ENCODE results near the gene THOC5. TPM values are rescaled to one million over a fixed set of nuclear protein-coding genes. Genes with fewer than 3 reads are reported as not detected.
A peak's percentile ranks its signal among the peaks of the same experiment; 100 is the strongest.

The THOC5 gene
- total RNA-seq, 1 experiment from 2014 or later = 80.6 TPM

DNA sequence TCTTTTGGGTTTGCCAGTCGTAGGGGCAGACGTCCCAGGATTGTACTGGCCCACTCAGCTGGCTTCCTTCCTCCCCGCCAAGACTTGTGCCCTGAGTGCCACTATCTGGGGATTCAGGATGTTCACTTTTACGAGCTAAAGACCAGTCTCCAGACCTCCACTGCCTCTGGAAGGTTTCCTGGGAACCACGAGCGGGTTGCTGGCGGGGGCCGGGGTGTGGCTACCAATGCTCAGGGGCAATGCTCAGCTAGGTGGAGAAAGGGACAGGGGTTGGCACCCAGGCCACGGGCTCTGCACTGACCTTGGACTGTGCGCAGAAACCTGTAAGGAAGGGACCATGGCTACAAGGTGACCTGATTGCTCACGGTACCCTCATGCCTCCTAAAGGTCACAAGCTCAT lies 71.3 kb downstream of the THOC5 start:
- TF ChIP-seq SP1 (IDR thresholded peaks at IDR 0.05; ENCODE audit: low read depth) (no peak), EZH2 (IDR thresholded peaks at IDR 0.05) (no peak), FOSL1 (IDR thresholded peaks at IDR 0.05; ENCODE audit: low read depth) (no peak), ZNF274 (IDR thresholded peaks at IDR 0.05; ENCODE audit: low read depth, low read length) (no peak), SIN3A (IDR thresholded peaks at IDR 0.05; ENCODE audit: low read depth) (no peak), ZFX (IDR thresholded peaks at IDR 0.05) (no peak), CBX3 (IDR thresholded peaks at IDR 0.05; ENCODE audit: low read depth) (no peak)
- TF ChIP-seq, protein P1, sequence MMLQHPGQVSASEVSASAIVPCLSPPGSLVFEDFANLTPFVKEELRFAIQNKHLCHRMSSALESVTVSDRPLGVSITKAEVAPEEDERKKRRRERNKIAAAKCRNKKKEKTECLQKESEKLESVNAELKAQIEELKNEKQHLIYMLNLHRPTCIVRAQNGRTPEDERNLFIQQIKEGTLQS (IDR thresholded peaks at IDR 0.05) = no peak
- no TSS peak for BruUV-seq (replicated peaks)
- no peaks in the 10 kb centered on the region for H4K20me1 ChIP-seq (ENCODE audit: insufficient read depth)
- no peak overlapping the region for H3K4me2 ChIP-seq (ENCODE audit: low read length)
- no peak overlapping the region for H3K27ac ChIP-seq (ENCODE audit: low read depth, low read length)
- no peak for DNase-seq (ENCODE audit: low read depth, low spot score)
- intact Hi-C loops (cut with micrococcal nuclease) = no loop called here
- POLR2A ChIA-PET = no interaction called here
- RAD21 ChIA-PET (ENCODE audit: low non-redundant PET in 1 of 2, low total read pairs in 2 of 2, uncharacterized antibody in 2 of 2, unreplicated experiment in 2 of 2) = no interaction called here
- no peak overlapping the region for H3K4me3 ChIP-seq (replicated peaks in 1 of 2; ENCODE audit: low read depth in 1 of 2, low read length in 2 of 2)
- peaks cover 0 to 13% of the 10 kb centered on the region in 2 experiments; a peak in 2 of 4 replicates for H3K4me1 ChIP-seq (ENCODE audit: control insufficient read depth in 1 of 2, insufficient read depth in 2 of 2, low read length in 2 of 2)
- no peaks in the 10 kb centered on the region for H3K79me2 ChIP-seq (ENCODE audit: insufficient read depth, low read length)
- no peaks in the 10 kb centered on the region for H3K9me2 ChIP-seq (ENCODE audit: insufficient read depth)
- H2AFZ ChIP-seq (ENCODE audit: low read depth, low read length, poor library complexity, severe bottlenecking) = no peak overlapping the region
- H3K9ac ChIP-seq (ENCODE audit: low read length) = no peak overlapping the region
- CTCF ChIA-PET = interaction anchor here (1.4 to 1.8 kb wide), 2 partner anchors 10 to 12 kb away, joined by 3 to 7 read pairs; no protein-coding TSS in a partner anchor
- no peaks in the 10 kb centered on the region; the same call in 1 of the 2 replicates for H3K27me3 ChIP-seq (ENCODE audit: insufficient read depth, low read length)
- no peaks in the 10 kb centered on the region for H3K9me3 ChIP-seq (ENCODE audit: control insufficient read depth in 1 of 2, insufficient read depth in 1 of 2, low read depth in 1 of 2, low read length in 2 of 2)
- no peak for ATAC-seq
- H3K36me3 ChIP-seq (ENCODE audit: control insufficient read depth in 1 of 2, insufficient read depth in 2 of 2, low read length in 2 of 2) = no peaks in the 10 kb centered on the region

DNA sequence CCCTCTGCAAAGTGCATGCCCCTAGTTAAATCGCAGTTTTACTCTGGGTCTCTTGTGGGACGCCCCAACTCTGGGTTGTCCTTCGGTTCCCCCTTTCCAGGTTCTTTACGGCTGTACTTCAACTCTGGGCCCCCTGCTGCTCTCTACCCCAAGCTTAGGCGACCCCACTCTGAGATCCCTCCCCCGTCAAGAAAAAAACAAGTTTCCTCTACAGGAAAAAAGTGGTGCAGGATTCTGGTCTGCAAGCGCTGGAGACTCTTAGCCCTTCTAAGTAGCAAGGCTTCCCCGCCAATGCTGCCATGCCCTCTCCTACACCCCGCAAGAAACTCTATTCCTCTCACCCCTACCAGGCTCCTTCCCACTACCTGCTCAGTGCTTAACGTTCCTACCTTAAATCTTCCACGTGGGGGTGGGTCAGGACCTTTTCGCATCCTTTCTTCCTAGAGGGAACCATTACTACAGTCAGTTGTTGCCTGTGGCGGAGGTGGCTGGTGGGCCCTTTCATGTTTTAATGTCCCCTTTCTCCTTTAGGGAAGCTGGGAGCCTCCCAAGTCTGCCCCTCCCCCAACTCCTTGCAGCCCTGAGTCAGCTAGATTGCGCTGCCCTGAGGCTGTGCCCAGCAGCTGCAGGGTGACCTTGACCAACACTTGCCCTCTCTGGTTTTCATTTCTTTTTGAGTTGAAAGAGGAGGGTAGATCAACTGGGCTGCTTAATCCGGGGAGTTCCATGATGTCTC lies 72.1 kb downstream of the THOC5 start:
- H2AFZ ChIP-seq (ENCODE audit: low read depth, low read length, poor library complexity, severe bottlenecking) = no peak overlapping the region
- H3K27me3 ChIP-seq (ENCODE audit: insufficient read depth, low read length) = no peaks in the 10 kb centered on the region; the same call in 1 of the 2 replicates
- peaks cover 0 to 13% of the 10 kb centered on the region in 2 experiments; a peak in 2 of 4 replicates for H3K4me1 ChIP-seq (ENCODE audit: control insufficient read depth in 1 of 2, insufficient read depth in 2 of 2, low read length in 2 of 2)
- H3K9me3 ChIP-seq (ENCODE audit: control insufficient read depth in 1 of 2, insufficient read depth in 1 of 2, low read depth in 1 of 2, low read length in 2 of 2) = no peaks in the 10 kb centered on the region
- DNase-seq (ENCODE audit: low read depth, low spot score) (no peak), ATAC-seq (no peak)
- no peak overlapping the region for H3K9ac ChIP-seq (ENCODE audit: low read length)
- ChIA-PET POLR2A (no interaction called here), CTCF (interaction anchor here (1.4 to 1.8 kb wide), 2 partner anchors 9 to 11 kb away, joined by 3 to 7 read pairs; no protein-coding TSS in a partner anchor), RAD21 (ENCODE audit: low non-redundant PET in 1 of 2, low total read pairs in 2 of 2, uncharacterized antibody in 2 of 2, unreplicated experiment in 2 of 2) (no interaction called here)
- intact Hi-C loops (cut with micrococcal nuclease) = no loop called here
- no peaks in the 10 kb centered on the region for H4K20me1 ChIP-seq (ENCODE audit: insufficient read depth)
- no peak overlapping the region for H3K27ac ChIP-seq (ENCODE audit: low read depth, low read length)
- H3K4me3 ChIP-seq (replicated peaks in 1 of 2; ENCODE audit: low read depth in 1 of 2, low read length in 2 of 2) = no peak overlapping the region
- no peak for TF ChIP-seq EZH2 (IDR thresholded peaks at IDR 0.05)
- no peak for TF ChIP-seq JUND (IDR thresholded peaks at IDR 0.05)
- TF ChIP-seq SRF (IDR thresholded peaks at IDR 0.05; ENCODE audit: low read depth) = no peak
- TF ChIP-seq TCF7L2 (IDR thresholded peaks at IDR 0.05; ENCODE audit: borderline replicate concordance, extremely low read depth, insufficient read depth, insufficient read length) = peak; percentile 62
- TF ChIP-seq RAD21 (IDR thresholded peaks at IDR 0.05; ENCODE audit: low read depth) = no peak
- no peaks in the 10 kb centered on the region for H3K9me2 ChIP-seq (ENCODE audit: insufficient read depth)
- no TSS peak for BruUV-seq (replicated peaks)
- no peak overlapping the region for H3K4me2 ChIP-seq (ENCODE audit: low read length)
- no peaks in the 10 kb centered on the region for H3K36me3 ChIP-seq (ENCODE audit: control insufficient read depth in 1 of 2, insufficient read depth in 2 of 2, low read length in 2 of 2)
- H3K79me2 ChIP-seq (ENCODE audit: insufficient read depth, low read length) = no peaks in the 10 kb centered on the region

All from HCT116 (cell line).